Neural cell (in vitro differentiated cells): Measurements from ENCODE around the gene PCLO. TPM values are rescaled to one million over a fixed set of nuclear protein-coding genes. Genes with fewer than 3 reads are reported as not detected.

ENCODE experiments used
- H2AFZ ChIP-seq: fragments of 200-600, 300-800 bp; sonication (generic), shearing (Covaris generic); 2 replicates; pipeline ENCODE4 v1.6.0; 2014; ENCODE audit warnings: low read depth, mild to moderate bottlenecking, antibody characterized with exemption, low read length, moderate library complexity
- H3F3A ChIP-seq: fragments of 200-600 bp; shearing (Covaris generic); 2 replicates; pipeline ENCODE4 v1.6.1; 2016; ENCODE audit warnings: mild to moderate bottlenecking, moderate library complexity, mixed read lengths, antibody characterized with exemption, low read length; ENCODE audit not compliant: insufficient read depth, poor library complexity, severe bottlenecking
- H3K27ac ChIP-seq: fragments of 200-600, 300-800 bp; sonication (generic), shearing (Covaris generic); 2 replicates; pipeline ENCODE4 v1.5.1; 2014; ENCODE audit warnings: mild to moderate bottlenecking, low read length, moderate library complexity
- H3K27me3 ChIP-seq: fragments of 300-800, 200-600 bp; sonication (generic), shearing (Covaris generic); 2 replicates; pipeline ENCODE4 v1.6.0; 2014; ENCODE audit warnings: mild to moderate bottlenecking, low read depth, low read length, moderate library complexity; ENCODE audit not compliant: insufficient read depth
- H3K36me3 ChIP-seq: fragments of 300-800, 200-600 bp; sonication (generic), shearing (Covaris generic); 2 replicates; pipeline ENCODE4 v1.5.1; 2014; ENCODE audit warnings: mild to moderate bottlenecking, antibody characterized with exemption, low read length, moderate library complexity; ENCODE audit not compliant: insufficient read depth
- H3K4me2 ChIP-seq: fragments of 300-800, 200-600 bp; sonication (generic), shearing (Covaris generic); 2 replicates; pipeline ENCODE4 v1.6.0; 2014; ENCODE audit warnings: mild to moderate bottlenecking, low read length
- H3K4me3 ChIP-seq: fragments of 300-800, 200-600 bp; sonication (generic), shearing (Covaris generic); 2 replicates; pipeline ENCODE4 v1.5.1; 2014; ENCODE audit warnings: mild to moderate bottlenecking, low read length, moderate library complexity
- H3K79me2 ChIP-seq: fragments of 200-600 bp; shearing (Covaris generic); replicated peaks from 2 replicates; pipeline ENCODE4 v1.6.0; 2014; ENCODE audit warnings: mild to moderate bottlenecking, low read length, moderate library complexity; ENCODE audit not compliant: insufficient read depth
- H3K9ac ChIP-seq: fragments of 300-800, 200-600 bp; sonication (generic), shearing (Covaris generic); 2 replicates; pipeline ENCODE4 v1.6.1; 2016; ENCODE audit warnings: mild to moderate bottlenecking, low read length, mixed read lengths
- H3K9me2 ChIP-seq: fragments of 200-600 bp; shearing (Covaris generic); 2 replicates; pipeline ENCODE4 v1.6.1; 2016; ENCODE audit warnings: mild to moderate bottlenecking, low read length, mixed read lengths; ENCODE audit not compliant: insufficient read depth
- H3K9me3 ChIP-seq: fragments of 200-600, 300-800 bp; sonication (generic), shearing (Covaris generic); 2 replicates; pipeline ENCODE4 v1.6.1; 2016; ENCODE audit warnings: mild to moderate bottlenecking, mixed run types, low read length, moderate library complexity, mixed read lengths
- H4K20me1 ChIP-seq: fragments of 200-600 bp; shearing (Covaris generic); 2 replicates; pipeline ENCODE4 v1.6.1; 2016; ENCODE audit warnings: mild to moderate bottlenecking, mixed run types; ENCODE audit not compliant: insufficient read depth
- EP300 ChIP-seq: fragments of 450-650 bp; conservative IDR thresholded peaks from 2 replicates; pipeline ENCODE4 v1.6.1; 2014; ENCODE audit warnings: antibody characterized with exemption, mild to moderate bottlenecking, moderate library complexity; ENCODE audit not compliant: poor library complexity, severe bottlenecking
- EZH2 ChIP-seq: fragments of 200-600, 300-800 bp; shearing (Covaris generic), sonication (generic); IDR thresholded peaks from 2 replicates; pipeline ENCODE4 v1.6.1; 2014; ENCODE audit warnings: antibody characterized with exemption, low read length, borderline replicate concordance, mild to moderate bottlenecking; ENCODE audit not compliant: insufficient read depth, poor library complexity, severe bottlenecking
- MXI1 ChIP-seq: fragments of 450-650 bp; conservative IDR thresholded peaks from 2 replicates; pipeline ENCODE4 v1.6.1; 2014; ENCODE audit warnings: antibody characterized with exemption, mild to moderate bottlenecking; ENCODE audit not compliant: poor library complexity, severe bottlenecking
- POLR2AphosphoS5 ChIP-seq: IDR thresholded peaks from 2 replicates; pipeline ENCODE4 v1.6.1; 2012
- RAD21 ChIP-seq: fragments of 450-650 bp; conservative IDR thresholded peaks from 2 replicates; pipeline ENCODE4 v1.6.1; 2014; ENCODE audit warnings: antibody characterized with exemption, mild to moderate bottlenecking, moderate library complexity
- SMC3 ChIP-seq: fragments of 450-650 bp; conservative IDR thresholded peaks from 2 replicates; pipeline ENCODE4 v1.6.1; 2014; ENCODE audit warnings: antibody characterized with exemption, mild to moderate bottlenecking, moderate library complexity; ENCODE audit not compliant: poor library complexity
- TAF1 ChIP-seq: IDR thresholded peaks from 2 replicates; pipeline ENCODE4 v1.6.1; 2012; ENCODE audit warnings: low read depth
- polyA plus RNA-seq: library from polyadenylated mRNA; depleted of rRNA; stranded (reverse); fragments of >200 nt; gene quantifications from 2 replicates; pipeline ENCODE4 v1.2.3, GENCODE V29; 2014
- TF ChIP-seq, protein P1 (sequence below): IDR thresholded peaks from 2 replicates; pipeline ENCODE4 v1.6.1; 2012; ENCODE audit warnings: borderline replicate concordance
- TF ChIP-seq, protein P2 (sequence below): fragments of 450-650 bp; IDR thresholded peaks from 2 replicates; pipeline ENCODE4 v1.5.1; 2014; ENCODE audit warnings: antibody characterized with exemption, mild to moderate bottlenecking, moderate library complexity; ENCODE audit not compliant: poor library complexity, severe bottlenecking

The PCLO gene
- polyA plus RNA-seq, 1 donor from 2014 or later: 25.5 TPM

DNA sequence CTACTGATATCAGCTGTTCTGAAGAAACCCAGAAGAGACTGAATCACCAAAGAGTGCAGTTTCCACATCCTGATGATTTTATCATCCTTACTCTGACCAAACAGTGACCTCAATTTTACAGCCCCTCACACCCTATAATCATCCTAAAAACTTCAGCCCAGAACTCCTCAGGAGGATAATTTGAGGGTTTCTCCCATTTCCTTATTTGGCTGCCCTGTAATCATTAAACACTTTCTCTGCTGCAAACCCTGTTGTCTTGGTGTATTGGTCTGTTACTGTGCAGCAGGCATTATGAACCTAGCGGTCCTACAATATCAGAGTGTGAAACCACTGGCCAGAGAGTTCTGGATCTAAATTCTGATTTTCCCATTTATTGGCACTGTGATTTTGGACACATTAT lies 141.7 kb downstream of the PCLO start:
- Histone ChIP-seq H3K36me3 (no peaks in the 10 kb centered on the region), H3K9me3 (no peaks in the 10 kb centered on the region), H2AFZ (no peak overlapping the region), H3K9me2 (no peaks in the 10 kb centered on the region), H3K27ac (no peak overlapping the region), H3K9ac (no peak overlapping the region), H3K4me2 (no peak overlapping the region), H3K27me3 (no peaks in the 10 kb centered on the region), H4K20me1 (no peaks in the 10 kb centered on the region), H3K4me3 (no peak overlapping the region), H3F3A (no peaks in the 10 kb centered on the region), H3K79me2 (no peaks in the 10 kb centered on the region)
- TF ChIP-seq MXI1: no peak
- TF ChIP-seq, protein P1, sequence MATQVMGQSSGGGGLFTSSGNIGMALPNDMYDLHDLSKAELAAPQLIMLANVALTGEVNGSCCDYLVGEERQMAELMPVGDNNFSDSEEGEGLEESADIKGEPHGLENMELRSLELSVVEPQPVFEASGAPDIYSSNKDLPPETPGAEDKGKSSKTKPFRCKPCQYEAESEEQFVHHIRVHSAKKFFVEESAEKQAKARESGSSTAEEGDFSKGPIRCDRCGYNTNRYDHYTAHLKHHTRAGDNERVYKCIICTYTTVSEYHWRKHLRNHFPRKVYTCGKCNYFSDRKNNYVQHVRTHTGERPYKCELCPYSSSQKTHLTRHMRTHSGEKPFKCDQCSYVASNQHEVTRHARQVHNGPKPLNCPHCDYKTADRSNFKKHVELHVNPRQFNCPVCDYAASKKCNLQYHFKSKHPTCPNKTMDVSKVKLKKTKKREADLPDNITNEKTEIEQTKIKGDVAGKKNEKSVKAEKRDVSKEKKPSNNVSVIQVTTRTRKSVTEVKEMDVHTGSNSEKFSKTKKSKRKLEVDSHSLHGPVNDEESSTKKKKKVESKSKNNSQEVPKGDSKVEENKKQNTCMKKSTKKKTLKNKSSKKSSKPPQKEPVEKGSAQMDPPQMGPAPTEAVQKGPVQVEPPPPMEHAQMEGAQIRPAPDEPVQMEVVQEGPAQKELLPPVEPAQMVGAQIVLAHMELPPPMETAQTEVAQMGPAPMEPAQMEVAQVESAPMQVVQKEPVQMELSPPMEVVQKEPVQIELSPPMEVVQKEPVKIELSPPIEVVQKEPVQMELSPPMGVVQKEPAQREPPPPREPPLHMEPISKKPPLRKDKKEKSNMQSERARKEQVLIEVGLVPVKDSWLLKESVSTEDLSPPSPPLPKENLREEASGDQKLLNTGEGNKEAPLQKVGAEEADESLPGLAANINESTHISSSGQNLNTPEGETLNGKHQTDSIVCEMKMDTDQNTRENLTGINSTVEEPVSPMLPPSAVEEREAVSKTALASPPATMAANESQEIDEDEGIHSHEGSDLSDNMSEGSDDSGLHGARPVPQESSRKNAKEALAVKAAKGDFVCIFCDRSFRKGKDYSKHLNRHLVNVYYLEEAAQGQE: no peak
- TF ChIP-seq EP300: no peak
- no peak for TF ChIP-seq SMC3
- no peak for TF ChIP-seq POLR2AphosphoS5
- TF ChIP-seq, protein P2, sequence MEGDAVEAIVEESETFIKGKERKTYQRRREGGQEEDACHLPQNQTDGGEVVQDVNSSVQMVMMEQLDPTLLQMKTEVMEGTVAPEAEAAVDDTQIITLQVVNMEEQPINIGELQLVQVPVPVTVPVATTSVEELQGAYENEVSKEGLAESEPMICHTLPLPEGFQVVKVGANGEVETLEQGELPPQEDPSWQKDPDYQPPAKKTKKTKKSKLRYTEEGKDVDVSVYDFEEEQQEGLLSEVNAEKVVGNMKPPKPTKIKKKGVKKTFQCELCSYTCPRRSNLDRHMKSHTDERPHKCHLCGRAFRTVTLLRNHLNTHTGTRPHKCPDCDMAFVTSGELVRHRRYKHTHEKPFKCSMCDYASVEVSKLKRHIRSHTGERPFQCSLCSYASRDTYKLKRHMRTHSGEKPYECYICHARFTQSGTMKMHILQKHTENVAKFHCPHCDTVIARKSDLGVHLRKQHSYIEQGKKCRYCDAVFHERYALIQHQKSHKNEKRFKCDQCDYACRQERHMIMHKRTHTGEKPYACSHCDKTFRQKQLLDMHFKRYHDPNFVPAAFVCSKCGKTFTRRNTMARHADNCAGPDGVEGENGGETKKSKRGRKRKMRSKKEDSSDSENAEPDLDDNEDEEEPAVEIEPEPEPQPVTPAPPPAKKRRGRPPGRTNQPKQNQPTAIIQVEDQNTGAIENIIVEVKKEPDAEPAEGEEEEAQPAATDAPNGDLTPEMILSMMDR: no peak
- TF ChIP-seq EZH2: no peak
- TF ChIP-seq RAD21: no peak
- TF ChIP-seq TAF1: no peak

DNA sequence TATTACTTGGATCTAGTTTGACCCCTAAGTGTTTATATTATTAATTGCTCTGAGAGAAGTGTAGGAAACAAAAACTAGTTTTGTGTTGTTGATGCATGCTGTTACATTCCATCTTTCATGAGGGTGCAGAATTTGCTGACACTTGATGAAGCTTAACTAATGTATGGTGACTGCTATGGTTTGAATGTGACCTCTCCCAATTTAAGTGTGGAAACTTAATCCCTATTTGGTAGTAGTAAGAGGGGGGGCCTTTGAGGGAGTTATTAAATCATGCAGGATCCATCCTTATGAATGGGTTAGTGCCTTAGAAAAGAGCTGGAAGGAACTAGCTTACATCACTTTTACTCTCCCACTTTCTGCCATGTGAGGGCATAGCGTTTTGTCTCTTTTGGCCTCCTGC lies 142.5 kb downstream of the PCLO start:
- H4K20me1 ChIP-seq: no peaks in the 10 kb centered on the region
- no peak overlapping the region for H2AFZ ChIP-seq

More for the DNA sequence above, 142.5 kb downstream of the PCLO start:
- H3K79me2 ChIP-seq: no peaks in the 10 kb centered on the region
- no peaks in the 10 kb centered on the region for H3F3A ChIP-seq
- TF ChIP-seq EZH2: no peak
- TF ChIP-seq SMC3: no peak
- TF ChIP-seq MXI1: no peak
- no peak for TF ChIP-seq POLR2AphosphoS5
- TF ChIP-seq, protein P2: no peak
- no peak for TF ChIP-seq RAD21
- TF ChIP-seq, protein P1: no peak
- H3K9me3 ChIP-seq: no peaks in the 10 kb centered on the region
- H3K4me2 ChIP-seq: no peak overlapping the region
- no peak overlapping the region for H3K9ac ChIP-seq
- no peak overlapping the region for H3K4me3 ChIP-seq
- no peaks in the 10 kb centered on the region for H3K36me3 ChIP-seq
- no peak overlapping the region for H3K27ac ChIP-seq
- no peaks in the 10 kb centered on the region for H3K27me3 ChIP-seq
- no peaks in the 10 kb centered on the region for H3K9me2 ChIP-seq
